ENCODE results near the gene FGF4.
"Not testable (repeated sequence)": the region's sequence is repeated elsewhere in the genome, so short reads cannot be mapped to it uniquely, and the experiment has no call there.

Gene FGF4

DNA sequence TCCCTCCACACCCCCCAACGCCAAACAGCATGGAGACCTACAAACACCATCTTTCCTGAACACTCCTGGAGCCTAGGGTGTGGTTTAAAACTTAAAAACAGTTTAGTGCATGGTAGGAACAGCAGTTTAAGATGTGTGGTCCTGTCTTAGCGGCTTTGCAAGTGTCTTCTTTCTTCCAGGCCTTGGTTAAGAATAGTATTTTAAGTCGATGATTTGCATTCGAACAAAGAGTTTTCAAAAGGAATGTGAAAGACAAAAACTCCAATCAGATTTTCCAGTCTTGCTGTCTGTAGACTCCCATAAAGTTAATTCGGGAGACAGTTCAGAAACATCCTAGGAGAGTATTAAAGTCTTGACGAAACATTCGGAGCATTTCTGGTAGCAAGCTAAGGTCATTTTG is 3.7 kb downstream of the FGF4 start:
- no peak for DNase-seq

DNA sequence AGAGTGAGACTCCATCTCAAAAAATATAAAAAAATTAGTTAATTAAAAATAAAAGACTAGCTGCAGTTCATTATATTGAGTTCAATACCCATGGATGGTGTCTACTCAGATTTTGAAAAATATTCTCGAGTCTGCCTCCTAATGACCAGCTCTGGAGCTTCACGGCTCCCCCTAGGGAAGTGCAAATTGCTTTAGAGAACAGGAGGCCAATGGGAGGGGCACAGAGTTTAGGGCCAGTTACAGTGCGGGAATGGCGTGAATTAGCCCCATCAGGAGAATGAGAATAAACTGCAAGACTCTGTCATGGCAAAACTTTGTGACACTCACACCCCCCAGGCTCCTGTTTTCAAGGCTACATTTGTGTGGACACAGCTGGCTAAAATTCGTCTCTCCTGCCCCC is 4.6 kb downstream of the FGF4 start:
- no peak for DNase-seq

- no peak for DNase-seq
These were observed 9.6 kb downstream of the FGF4 start for GRCh38 chr11:69765498-69765995.

DNA sequence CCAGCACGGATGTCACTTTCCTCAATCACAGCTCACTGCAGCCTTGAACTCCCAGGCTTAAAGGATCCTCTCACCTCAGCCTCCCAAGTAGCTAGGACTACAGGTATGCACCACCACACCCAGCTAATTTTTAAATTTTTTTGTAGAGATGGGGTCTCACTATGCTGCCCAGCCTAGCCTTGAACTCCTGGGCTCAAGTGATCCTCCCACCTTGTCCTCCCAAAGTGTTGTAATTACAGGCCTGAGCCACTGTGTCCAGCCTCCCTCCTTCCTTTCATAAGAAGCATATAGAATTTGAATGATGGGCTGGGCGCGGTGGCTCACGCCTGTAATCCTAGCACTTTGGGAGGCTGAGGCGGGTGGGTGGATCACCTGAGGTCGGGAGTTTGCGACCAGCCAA is 10.2 kb downstream of the FGF4 start:
- DNase-seq, result not testable (repeated sequence)

DNA sequence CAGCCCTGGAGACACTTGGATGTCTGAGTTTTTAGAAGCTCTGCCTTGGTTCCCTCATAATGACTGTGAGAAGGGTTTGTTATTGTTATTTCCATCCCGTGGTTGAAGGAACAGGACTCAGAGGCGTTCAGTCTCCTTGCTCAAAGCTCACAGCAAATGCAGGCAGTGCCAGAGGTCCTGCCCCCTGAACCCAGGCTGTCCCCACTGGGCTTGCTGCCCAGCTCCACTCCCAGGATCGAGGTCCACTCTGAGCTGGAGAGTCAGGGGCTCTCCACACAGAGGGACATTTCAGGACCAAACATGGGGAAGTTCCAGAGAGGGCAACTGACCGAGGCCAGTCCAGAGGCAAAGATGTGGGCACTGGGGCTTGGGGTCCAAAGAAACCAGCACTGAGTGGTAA is 14.8 kb downstream of the FGF4 start:
- no peak for DNase-seq

GRCh38 chr11:69752890-69753289 is 22.3 kb downstream of the FGF4 start:
- DNase-seq, result no peak

DNA sequence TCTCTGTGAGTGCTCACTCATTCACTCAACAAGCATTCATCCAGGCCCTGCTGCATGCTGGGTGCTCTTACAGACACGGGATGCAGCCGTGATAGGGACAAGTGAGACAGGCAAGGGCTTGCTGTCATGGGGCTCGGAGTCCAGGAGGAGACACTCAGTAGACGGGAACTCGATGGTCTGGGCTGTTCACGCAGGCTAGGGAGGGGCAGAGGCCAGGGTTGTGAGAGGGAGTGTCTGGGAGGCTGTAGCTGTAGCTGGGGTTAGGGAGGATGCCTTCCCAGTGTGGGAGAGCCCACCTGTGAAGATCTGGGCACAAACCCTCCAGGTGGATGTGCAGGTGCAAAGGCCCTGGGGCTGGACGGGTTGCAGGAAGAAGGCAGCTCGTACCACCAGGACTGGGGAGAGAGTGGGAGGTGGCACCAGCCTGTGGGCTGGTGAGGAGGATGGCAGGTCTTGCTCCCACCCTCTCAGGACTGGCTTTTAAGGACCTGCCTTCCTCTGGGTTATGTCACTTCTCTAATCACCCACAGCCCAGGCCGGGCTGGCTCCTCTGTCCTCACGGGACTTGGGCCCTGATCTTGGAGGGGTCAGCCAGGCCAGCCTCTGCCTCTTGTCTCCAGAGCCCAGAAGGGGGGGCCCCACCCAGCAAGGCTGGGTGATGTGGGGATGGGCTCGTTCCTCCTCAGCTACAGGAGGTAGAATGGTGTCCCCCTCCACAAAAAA is 24.1 kb downstream of the FGF4 start:
- no peak for DNase-seq

GRCh38 chr11:69750108-69750850 is 24.9 kb downstream of the FGF4 start:
- no peak for DNase-seq

DNA sequence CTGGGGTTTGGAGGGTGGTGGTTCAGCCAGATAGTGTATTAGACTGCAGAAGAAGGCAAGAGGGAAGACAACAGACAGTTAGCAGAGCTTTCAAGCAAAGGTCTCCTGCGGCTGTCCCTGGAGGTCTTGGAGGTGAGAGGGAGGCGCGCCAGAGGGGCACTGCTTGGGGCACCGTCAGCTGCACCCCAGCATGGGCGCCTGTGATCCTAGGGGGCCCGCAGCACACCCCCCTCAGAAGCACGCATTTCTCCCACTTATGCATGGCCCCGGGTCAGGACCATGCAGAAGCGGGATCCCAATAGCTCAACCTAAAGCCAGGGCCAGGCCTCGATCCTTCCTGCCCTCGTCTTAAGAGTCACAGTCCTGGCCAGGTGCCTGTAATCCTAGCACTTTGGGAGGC is 26.5 kb downstream of the FGF4 start:
- DNase-seq, result no peak

- no peak for DNase-seq
These were observed 28.1 kb downstream of the FGF4 start for GRCh38 chr11:69746752-69747742.

- no peak for DNase-seq
These were observed 29.0 kb downstream of the FGF4 start for GRCh38 chr11:69746140-69746539.

DNA sequence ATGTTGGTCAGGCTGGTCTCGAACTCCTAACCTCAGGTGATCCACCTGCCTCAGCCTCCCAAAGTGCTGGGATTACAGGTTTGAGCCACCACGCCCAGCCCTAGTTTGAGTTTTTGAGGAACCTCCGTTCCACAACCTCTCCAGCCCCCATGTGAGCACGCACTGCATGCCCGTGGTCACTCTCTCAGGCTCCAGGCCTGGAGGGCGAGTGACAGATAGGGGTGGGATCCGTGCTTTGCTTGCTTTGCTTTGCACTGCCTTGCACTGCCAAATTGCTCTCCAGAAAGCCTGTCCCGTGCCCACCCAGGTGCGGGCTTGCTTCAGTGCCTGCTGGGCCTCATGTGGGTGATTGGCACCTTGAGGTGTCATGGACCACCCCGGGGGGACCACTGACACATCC is 29.9 kb downstream of the FGF4 start:
- no peak for DNase-seq

GRCh38 chr11:69744435-69744834 is 30.7 kb downstream of the FGF4 start:
- no peak for DNase-seq

DNA sequence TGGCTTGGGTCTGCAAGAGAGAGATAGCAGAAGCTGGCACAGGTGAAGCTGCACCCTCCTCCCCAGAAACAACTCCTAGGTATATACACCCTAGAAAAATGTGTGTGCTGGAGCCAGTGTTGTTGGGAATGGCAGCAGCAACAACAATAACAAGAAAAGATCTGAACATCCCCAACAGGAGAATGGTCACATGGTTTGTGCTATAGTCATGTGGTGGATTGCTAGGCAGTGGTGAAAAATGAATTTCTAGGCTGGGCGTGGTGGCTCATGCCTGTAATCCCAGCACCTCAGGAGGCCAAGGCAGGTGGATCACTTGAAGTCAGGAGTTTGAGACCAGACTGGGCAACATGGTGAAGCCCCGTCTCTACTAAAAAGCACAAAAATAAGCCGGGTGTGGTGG is 40.3 kb downstream of the FGF4 start:
- DNase-seq, result no peak

GRCh38 chr11:69734367-69734766 is 40.8 kb downstream of the FGF4 start:
- no peak for DNase-seq

DNA sequence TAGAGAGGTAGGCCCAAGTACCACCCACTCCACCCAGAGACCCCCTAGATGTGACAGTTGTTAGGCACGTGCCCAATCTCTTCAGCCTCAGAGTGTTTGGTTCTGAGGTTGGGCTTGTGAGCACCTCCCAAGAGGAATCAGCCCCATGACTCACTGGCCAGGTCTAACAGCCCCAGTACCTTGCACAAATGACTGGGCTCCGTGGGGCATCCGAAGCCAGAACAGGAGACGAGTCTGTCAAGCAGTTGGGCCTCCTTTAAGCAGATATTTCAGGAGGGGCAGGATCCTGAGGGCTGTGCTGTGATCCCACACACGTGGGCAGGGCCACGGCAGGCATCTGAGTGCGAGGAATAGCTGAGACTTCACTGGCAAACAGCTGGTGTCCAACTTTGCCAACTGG is 42.2 kb downstream of the FGF4 start:
- no peak for DNase-seq

GRCh38 chr11:69731110-69731509 is 44.0 kb downstream of the FGF4 start:
- DNase-seq, result no peak

GRCh38 chr11:69730500-69730899 is 44.6 kb downstream of the FGF4 start:
- DNase-seq, result no peak

GRCh38 chr11:69729252-69729651 is 45.9 kb downstream of the FGF4 start:
- DNase-seq, result no peak

- no peak for DNase-seq
These were observed 47.9 kb downstream of the FGF4 start for GRCh38 chr11:69727266-69727665.

DNA sequence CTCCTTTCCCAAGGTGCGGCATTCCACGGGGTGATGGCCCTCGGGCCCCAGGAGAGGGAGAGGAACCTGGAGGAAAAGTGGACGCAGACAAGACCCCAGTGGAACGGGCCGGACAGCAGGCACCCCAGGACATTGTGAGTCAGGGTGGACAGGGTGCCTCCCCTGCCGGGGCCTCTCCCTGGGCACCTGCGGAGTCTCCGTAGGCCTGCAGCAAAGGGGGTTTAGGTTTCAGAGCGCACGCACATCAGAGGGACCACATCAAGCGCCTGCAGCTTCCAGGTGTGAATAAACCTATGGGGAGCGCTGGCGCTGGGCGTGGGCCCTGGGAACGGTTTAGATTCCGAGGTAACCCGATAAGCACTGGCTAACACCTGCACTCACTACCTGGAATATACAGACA is 48.7 kb downstream of the FGF4 start:
- DNase-seq, result no peak

DNA sequence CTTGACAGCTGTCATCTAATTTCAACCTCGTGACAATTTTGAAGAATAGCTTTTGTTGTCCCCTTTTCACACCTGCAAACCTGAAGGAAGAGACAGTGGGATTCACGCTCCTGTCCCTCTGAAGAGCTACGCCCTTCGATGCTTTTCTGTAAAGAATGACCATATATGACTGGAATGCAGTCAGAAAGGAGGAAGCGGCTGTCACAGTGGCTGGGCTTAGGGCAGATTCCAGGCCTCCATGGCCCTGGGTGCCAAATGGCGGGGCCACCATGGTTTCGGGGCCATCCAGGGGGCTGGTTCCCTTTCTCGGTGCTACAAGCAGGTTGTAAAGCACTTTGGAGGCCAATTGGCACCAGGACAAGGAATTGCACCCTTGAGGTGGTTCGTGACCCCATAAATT is 49.1 kb downstream of the FGF4 start:
- no peak for DNase-seq

- DNase-seq, result no peak
These were observed 53.4 kb downstream of the FGF4 start for GRCh38 chr11:69721745-69722144.

Measured in right hindlimb (tissue), 1 donor.